ENCODE measurements around the gene PCDHA2.
"Not testable (repeated sequence)": the region's sequence is repeated elsewhere in the genome, so short reads cannot be mapped to it uniquely, and the experiment has no call there.

Gene PCDHA2

DNA sequence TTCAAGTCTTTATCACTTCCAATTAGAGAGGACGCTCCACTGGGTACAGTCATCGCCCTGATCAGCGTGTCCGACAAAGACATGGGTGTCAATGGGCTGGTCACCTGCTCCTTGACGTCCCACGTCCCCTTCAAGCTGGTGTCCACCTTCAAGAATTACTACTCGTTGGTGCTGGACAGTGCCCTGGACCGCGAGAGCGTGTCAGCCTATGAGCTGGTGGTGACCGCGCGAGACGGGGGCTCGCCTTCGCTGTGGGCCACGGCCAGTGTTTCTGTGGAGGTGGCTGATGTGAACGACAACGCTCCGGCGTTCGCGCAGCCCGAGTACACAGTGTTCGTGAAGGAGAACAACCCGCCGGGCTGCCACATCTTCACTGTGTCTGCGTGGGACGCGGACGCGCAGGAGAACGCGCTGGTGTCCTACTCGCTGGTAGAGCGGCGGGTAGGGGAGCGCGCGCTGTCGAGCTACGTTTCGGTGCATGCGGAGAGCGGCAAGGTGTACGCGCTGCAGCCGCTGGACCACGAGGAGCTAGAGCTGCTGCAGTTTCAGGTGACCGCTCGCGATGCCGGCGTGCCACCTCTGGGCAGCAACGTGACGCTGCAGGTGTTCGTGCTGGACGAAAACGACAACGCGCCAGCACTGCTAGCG is 13.7 kb downstream of the PCDHA2 start:
- not testable (repeated sequence) for FAIRE-seq; DNase-seq (ENCODE audit: extremely low spot score, insufficient read length, low read depth)

- DNase-seq (ENCODE audit: extremely low spot score, insufficient read length, low read depth) = no peak
- no peak for FAIRE-seq
These were observed 14.2 kb downstream of the PCDHA2 start for GRCh38 chr5:140808889-140809291.

DNA sequence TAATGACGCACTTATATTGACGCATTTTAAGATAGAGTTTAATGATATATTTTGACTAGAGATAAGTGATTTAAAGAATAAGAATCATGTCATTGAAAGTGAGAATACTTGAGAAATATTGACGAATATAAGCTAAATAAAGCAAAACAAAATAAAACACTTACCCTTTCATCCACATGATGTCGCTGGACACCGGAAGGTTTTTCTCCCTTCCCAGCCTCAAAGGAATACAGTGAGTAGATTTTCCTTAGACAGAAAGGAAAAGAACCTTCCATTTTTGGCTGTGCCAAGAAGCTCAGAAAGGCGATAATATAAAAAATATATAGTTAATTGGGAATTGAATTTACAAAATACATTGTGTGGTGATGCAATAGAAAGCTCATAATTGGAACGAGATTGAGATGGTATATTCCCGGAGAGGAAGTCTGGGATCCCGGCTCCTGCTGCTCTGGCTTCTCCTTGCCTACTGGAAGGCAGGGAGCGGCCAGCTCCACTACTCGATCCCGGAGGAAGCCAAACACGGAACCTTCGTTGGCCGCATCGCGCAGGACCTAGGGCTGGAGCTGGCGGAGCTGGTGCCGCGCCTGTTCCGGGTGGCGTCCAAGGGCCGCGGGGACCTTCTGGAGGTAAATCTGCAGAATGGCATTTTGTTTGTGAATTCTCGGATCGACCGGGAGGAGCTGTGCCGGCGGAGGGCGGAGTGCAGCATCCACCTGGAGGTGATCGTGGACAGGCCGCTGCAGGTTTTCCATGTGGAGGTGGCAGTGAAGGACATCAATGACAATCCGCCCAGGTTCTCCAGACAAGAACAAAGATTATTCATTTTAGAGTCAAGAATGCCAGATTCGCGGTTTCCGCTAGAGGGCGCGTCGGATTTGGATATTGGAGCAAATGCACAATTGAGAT is 27.0 kb downstream of the PCDHA2 start, which contains the start of gene PCDHA5:
PCDHA5 (plus strand) TSS at position 239 of the 906 bp plus-strand sequence.
- no peak for FAIRE-seq
- DNase-seq (ENCODE audit: extremely low spot score, insufficient read length, low read depth) = no peak

GRCh38 chr5:140822281-140822629 is 27.6 kb downstream of the PCDHA2 start:
- DNase-seq (ENCODE audit: extremely low spot score, insufficient read length, low read depth) (no peak), FAIRE-seq (no peak)

DNA sequence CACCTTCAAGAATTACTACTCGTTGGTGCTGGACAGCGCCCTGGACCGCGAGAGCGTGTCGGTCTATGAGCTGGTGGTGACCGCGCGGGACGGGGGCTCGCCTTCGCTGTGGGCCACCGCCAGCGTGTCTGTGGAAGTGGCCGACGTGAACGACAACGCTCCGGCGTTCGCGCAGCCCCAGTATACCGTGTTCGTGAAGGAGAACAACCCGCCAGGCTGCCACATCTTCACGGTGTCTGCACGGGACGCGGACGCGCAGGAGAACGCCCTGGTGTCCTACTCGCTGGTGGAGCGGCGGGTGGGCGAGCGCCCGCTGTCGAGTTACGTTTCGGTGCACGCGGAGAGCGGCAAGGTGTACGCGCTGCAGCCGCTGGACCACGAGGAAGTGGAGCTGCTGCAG is 28.3 kb downstream of the PCDHA2 start:
- DNase-seq (ENCODE audit: extremely low spot score, insufficient read length, low read depth); FAIRE-seq: not testable (repeated sequence)

GRCh38 chr5:140823475-140823874 is 28.8 kb downstream of the PCDHA2 start:
- FAIRE-seq (no peak), DNase-seq (ENCODE audit: extremely low spot score, insufficient read length, low read depth) (no peak)

- FAIRE-seq (no peak), DNase-seq (ENCODE audit: extremely low spot score, insufficient read length, low read depth) (no peak)
These were observed 33.2 kb downstream of the PCDHA2 start, which contains the start of gene PCDHA6 for GRCh38 chr5:140827704-140828361. Gene PCDHA6, plus strand, starts transcription at chr5:140827960. Its CDS starts 132 bp downstream, at chr5:140828092.

- DNase-seq (ENCODE audit: extremely low spot score, insufficient read length, low read depth) (no peak), FAIRE-seq (no peak)
These were observed 33.7 kb downstream of the PCDHA2 start for GRCh38 chr5:140828362-140828737.

GRCh38 chr5:140829511-140830501 is 35.2 kb downstream of the PCDHA2 start:
- not testable (repeated sequence) for DNase-seq (ENCODE audit: extremely low spot score, insufficient read length, low read depth); FAIRE-seq

GRCh38 chr5:140833993-140834392 is 39.3 kb downstream of the PCDHA2 start, which contains the start of gene PCDHA7:
Gene PCDHA7, plus strand, starts transcription at chr5:140834269. Its CDS starts 115 bp downstream, at chr5:140834384.
- DNase-seq (ENCODE audit: extremely low spot score, insufficient read length, low read depth) (no peak), FAIRE-seq (no peak)

DNA sequence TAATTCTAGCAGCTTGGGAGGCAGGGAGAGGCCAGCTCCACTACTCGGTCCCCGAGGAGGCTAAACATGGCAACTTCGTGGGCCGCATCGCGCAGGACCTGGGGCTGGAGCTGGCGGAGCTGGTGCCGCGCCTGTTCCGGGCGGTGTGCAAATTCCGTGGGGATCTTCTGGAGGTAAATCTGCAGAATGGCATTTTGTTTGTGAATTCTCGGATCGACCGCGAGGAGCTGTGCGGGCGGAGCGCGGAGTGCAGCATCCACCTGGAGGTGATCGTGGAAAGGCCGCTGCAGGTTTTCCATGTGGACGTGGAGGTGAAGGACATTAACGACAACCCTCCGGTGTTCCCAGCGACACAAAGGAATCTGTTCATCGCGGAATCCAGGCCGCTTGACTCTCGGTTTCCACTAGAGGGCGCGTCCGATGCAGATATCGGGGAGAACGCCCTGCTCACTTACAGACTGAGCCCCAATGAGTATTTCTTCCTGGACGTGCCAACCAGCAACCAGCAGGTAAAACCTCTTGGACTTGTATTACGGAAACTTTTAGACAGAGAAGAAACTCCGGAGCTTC is 39.9 kb downstream of the PCDHA2 start:
- DNase-seq (ENCODE audit: extremely low spot score, insufficient read length, low read depth); FAIRE-seq: not testable (repeated sequence)

- DNase-seq (ENCODE audit: extremely low spot score, insufficient read length, low read depth) = no peak
- no peak for FAIRE-seq
These were observed 41.2 kb downstream of the PCDHA2 start for GRCh38 chr5:140835622-140836510.

GRCh38 chr5:140840978-140841962 is 46.6 kb downstream of the PCDHA2 start, which contains the start of gene PCDHA8:
Gene PCDHA8, plus strand, starts transcription at chr5:140841187. Its CDS starts 135 bp downstream, at chr5:140841322.
- DNase-seq (ENCODE audit: extremely low spot score, insufficient read length, low read depth) (no peak), FAIRE-seq (no peak)

- FAIRE-seq = no peak
- no peak for DNase-seq (ENCODE audit: extremely low spot score, insufficient read length, low read depth)
These were observed 48.4 kb downstream of the PCDHA2 start for GRCh38 chr5:140842798-140843733.

Measured in GM18507 (cell line).